CD14-positive monocyte (primary cell): ENCODE data around the gene CHCHD6. TPM values are rescaled to one million over a fixed set of nuclear protein-coding genes. Genes with fewer than 3 reads are reported as not detected.
A peak's percentile ranks its signal among the peaks of the same experiment; 100 is the strongest.

Source experiments
- DNase-seq, 3 donors: peaks; one replicate each; pipeline ENCODE4 v3.0.0-alpha.2; 2011 to 2022
- H2AFZ ChIP-seq: 2 replicates; pipeline ENCODE4 v1.6.0; 2012; ENCODE audit warnings: mild to moderate bottlenecking, low read depth, low read length, inconsistent platforms; ENCODE audit not compliant: insufficient read depth, poor library complexity, severe bottlenecking
- H3K27ac ChIP-seq, 2 donors: 1 replicate in 1 of 2; 2 replicates in 1 of 2; pipeline ENCODE4 v1.5.1; 2012 to 2013; ENCODE audit warnings: low read length in 2 of 2, control low read depth in 1 of 2, inconsistent platforms in 1 of 2, low read depth in 1 of 2, mild to moderate bottlenecking in 1 of 2
- H3K27me3 ChIP-seq, 2 donors: one replicate each; pipeline versions ENCODE4 v1.6.0 to v1.6.1; 2011 to 2013; ENCODE audit warnings: low read length in 2 of 2; ENCODE audit not compliant: control insufficient read depth in 2 of 2, insufficient read depth in 2 of 2
- H3K36me3 ChIP-seq, 2 donors: replicated peaks in 1 of 2; 1 replicate in 1 of 2; 2 replicates in 1 of 2; pipeline versions ENCODE4 v1.5.1 to v1.6.1; 2012 to 2013; ENCODE audit warnings: low read length in 2 of 2, control low read depth in 1 of 2, inconsistent platforms in 1 of 2, mild to moderate bottlenecking in 1 of 2; ENCODE audit not compliant: insufficient read depth in 2 of 2, control insufficient read depth in 1 of 2
- H3K4me1 ChIP-seq, 2 donors: 1 replicate in 1 of 2; 2 replicates in 1 of 2; pipeline versions ENCODE4 v1.5.1 to v1.6.1; 2012 to 2013; ENCODE audit warnings: low read length in 2 of 2, control low read depth in 1 of 2, inconsistent platforms in 1 of 2, mild to moderate bottlenecking in 1 of 2, moderate library complexity in 1 of 2; ENCODE audit not compliant: insufficient read depth in 2 of 2, control insufficient read depth in 1 of 2
- H3K4me2 ChIP-seq: replicated peaks from 2 replicates; pipeline ENCODE3; 2012; ENCODE audit warnings: low read length, moderate library complexity, mild to moderate bottlenecking; ENCODE audit not compliant: poor library complexity, severe bottlenecking; ENCODE audit errors: extremely low read depth
- H3K4me3 ChIP-seq, 3 experiments: fragments of 200-600 bp in 1 of 3; sonication (generic) in 1 of 3; replicated peaks in 1 of 3; 1 replicate in 2 of 3; 2 replicates in 1 of 3; pipeline ENCODE4 v1.5.1; 2011 to 2013; ENCODE audit warnings: low read length in 3 of 3, mild to moderate bottlenecking in 3 of 3, control low read depth in 2 of 3, low read depth in 2 of 3, inconsistent platforms in 1 of 3, moderate library complexity in 1 of 3
- H3K79me2 ChIP-seq: 2 replicates; pipeline ENCODE4 v1.6.0; 2012; ENCODE audit warnings: mild to moderate bottlenecking, control low read depth, inconsistent platforms, low read length, moderate library complexity; ENCODE audit not compliant: insufficient read depth
- H3K9ac ChIP-seq: 2 replicates; pipeline ENCODE4 v1.6.0; 2017; ENCODE audit warnings: low read length, mild to moderate bottlenecking; ENCODE audit not compliant: insufficient read depth, poor library complexity, severe bottlenecking
- H3K9me3 ChIP-seq, 2 donors: replicated peaks in 1 of 2; 1 replicate in 1 of 2; 2 replicates in 1 of 2; pipeline versions ENCODE4 v1.5.1 to v1.6.1; 2012 to 2013; ENCODE audit warnings: low read length in 2 of 2, control low read depth in 1 of 2; ENCODE audit not compliant: control insufficient read depth in 1 of 2, insufficient read depth in 1 of 2
- H4K20me1 ChIP-seq: 2 replicates; pipeline ENCODE4 v1.6.0; 2012; ENCODE audit warnings: mild to moderate bottlenecking, low read length, control low read depth, moderate library complexity; ENCODE audit not compliant: insufficient read depth
- H3K27ac Mint-ChIP-seq, 7 donors: one replicate each; pipeline ENCODE4 v1.8.0; 2020; ENCODE audit warnings: mild to moderate bottlenecking in 7 of 7, mixed read lengths in 7 of 7, moderate library complexity in 6 of 7, inconsistent platforms in 2 of 7
- H3K27me3 Mint-ChIP-seq, 3 donors: one replicate each; pipeline ENCODE4 v1.8.0; 2021 to 2022; ENCODE audit warnings: low read depth in 3 of 3, mild to moderate bottlenecking in 3 of 3, mixed read lengths in 3 of 3, moderate library complexity in 3 of 3, inconsistent platforms in 1 of 3
- H3K36me3 Mint-ChIP-seq, 2 donors: one replicate each; pipeline ENCODE4 v1.8.0; 2020; ENCODE audit warnings: mixed read lengths in 2 of 2, inconsistent platforms in 1 of 2, mild to moderate bottlenecking in 1 of 2
- H3K4me1 Mint-ChIP-seq: one replicate; pipeline ENCODE4 v1.8.0; 2020; ENCODE audit warnings: mild to moderate bottlenecking, mixed read lengths
- H3K4me3 Mint-ChIP-seq, 2 donors: one replicate each; pipeline ENCODE4 v1.8.0; 2020; ENCODE audit warnings: mild to moderate bottlenecking in 2 of 2, mixed read lengths in 2 of 2, moderate library complexity in 1 of 2
- H3K9me3 Mint-ChIP-seq, 7 donors: one replicate each; pipeline ENCODE4 v1.8.0; 2020 to 2022; ENCODE audit warnings: mixed read lengths in 7 of 7, mild to moderate bottlenecking in 6 of 7, moderate library complexity in 6 of 7, inconsistent platforms in 2 of 7
- CTCF ChIP-seq: fragments of 200-600 bp; IDR thresholded peaks from one replicate; pipeline ENCODE4 v1.8.0; 2022; ENCODE audit warnings: antibody characterized with exemption, mild to moderate bottlenecking
- WGBS: methylation state at CpG from one replicate; pipeline ENCODE4 v1.1.5; 2013; ENCODE audit warnings: missing lambda C conversion rate; ENCODE audit not compliant: insufficient coverage; 5-methylcytosine and 5-hydroxymethylcytosine counted together
- intact Hi-C, 2 donors: fragments of 100-400 bp; cut with micrococcal nuclease; formaldehyde crosslinking; loops; one replicate each; pipeline versions ENCODE4 v1.15.0 to v1.15.1; 2023
- polyA plus RNA-seq, 3 donors: library from polyadenylated mRNA; depleted of rRNA in 1 of 3; unstranded in 2 of 3; stranded (reverse) in 1 of 3; fragments of 300-500 nt in 2 of 3; fragments of >200 nt in 1 of 3; fragmentation: Illumina TruSeq in 2 of 3; gene quantifications; 1 replicate in 2 of 3; 2 replicates in 1 of 3; pipeline ENCODE4 v1.2.3, GENCODE V29; 2012 to 2021

Gene CHCHD6
- polyA plus RNA-seq, 3 donors: 1.1 to 1.8 (median 1.8) TPM

- H3K4me2 ChIP-seq: no peak overlapping the region
- no peak for DNase-seq
- H3K4me3 ChIP-seq: no peak overlapping the region
- intact Hi-C loops: no loop called here
- no peak overlapping the region for H3K27ac Mint-ChIP-seq
- H3K4me1 Mint-ChIP-seq: no peaks in the 10 kb centered on the region
- H3K4me1 ChIP-seq: no peaks in the 10 kb centered on the region
- WGBS: 100% methylated on average over 4 of the region's 6 CpGs
- H3K9me3 ChIP-seq: peaks cover 0 to 5% of the 10 kb centered on the region in 2 donors
- peaks cover 0 to 13% (median 0%) of the 10 kb centered on the region in 7 donors for H3K9me3 Mint-ChIP-seq
- no peak overlapping the region for H3K9ac ChIP-seq
- no peak for TF ChIP-seq CTCF
- peaks cover 7 to 76% (median 32%) of the 10 kb centered on the region in 3 donors for H3K27me3 Mint-ChIP-seq
- H3K27ac ChIP-seq: no peak overlapping the region
- no peaks in the 10 kb centered on the region for H4K20me1 ChIP-seq
- no peaks in the 10 kb centered on the region for H3K36me3 Mint-ChIP-seq
- H2AFZ ChIP-seq: no peak overlapping the region
- no peaks in the 10 kb centered on the region for H3K36me3 ChIP-seq
- H3K27me3 ChIP-seq: peaks cover 69 to 96% of the 10 kb centered on the region in 2 donors
- H3K4me3 Mint-ChIP-seq: peak overlapping the region in 1 of 2 donors; percentile 73
- H3K79me2 ChIP-seq: no peaks in the 10 kb centered on the region
Measured at GRCh38 chr3:126896968-126897367, 192.9 kb downstream of the CHCHD6 start.

GRCh38 chr3:126897943-126898342 is 193.9 kb downstream of the CHCHD6 start:
- Histone ChIP-seq H3K4me1 (no peaks in the 10 kb centered on the region), H3K9me3 (peaks cover 0 to 6% of the 10 kb centered on the region in 2 donors), H3K4me3 (no peak overlapping the region), H3K4me2 (no peak overlapping the region), H2AFZ (no peak overlapping the region), H3K36me3 (no peaks in the 10 kb centered on the region), H3K27ac (no peak overlapping the region), H4K20me1 (no peaks in the 10 kb centered on the region), H3K27me3 (peaks cover 75 to 95% of the 10 kb centered on the region in 2 donors), H3K79me2 (no peaks in the 10 kb centered on the region), H3K9ac (no peak overlapping the region)
- H3K4me3 Mint-ChIP-seq: peak overlapping the region in 1 of 2 donors; percentile 67
- TF ChIP-seq CTCF: no peak
- H3K9me3 Mint-ChIP-seq: peaks cover 0 to 15% (median 0%) of the 10 kb centered on the region in 7 donors
- no peak for DNase-seq
- 95% methylated on average over 7 of the region's 7 CpGs for WGBS
- H3K27ac Mint-ChIP-seq: no peak overlapping the region
- intact Hi-C loops: no loop called here
- H3K36me3 Mint-ChIP-seq: no peaks in the 10 kb centered on the region
- no peaks in the 10 kb centered on the region for H3K4me1 Mint-ChIP-seq
- peaks cover 0 to 80% (median 26%) of the 10 kb centered on the region in 3 donors for H3K27me3 Mint-ChIP-seq
